Measurements from ENCODE around the gene SFMBT2. TPM values are rescaled to one million over a fixed set of nuclear protein-coding genes. Genes with fewer than 3 reads are reported as not detected.

The SFMBT2 gene
- total RNA-seq, 1 donor from 2014 or later, result 9.1 TPM

DNA sequence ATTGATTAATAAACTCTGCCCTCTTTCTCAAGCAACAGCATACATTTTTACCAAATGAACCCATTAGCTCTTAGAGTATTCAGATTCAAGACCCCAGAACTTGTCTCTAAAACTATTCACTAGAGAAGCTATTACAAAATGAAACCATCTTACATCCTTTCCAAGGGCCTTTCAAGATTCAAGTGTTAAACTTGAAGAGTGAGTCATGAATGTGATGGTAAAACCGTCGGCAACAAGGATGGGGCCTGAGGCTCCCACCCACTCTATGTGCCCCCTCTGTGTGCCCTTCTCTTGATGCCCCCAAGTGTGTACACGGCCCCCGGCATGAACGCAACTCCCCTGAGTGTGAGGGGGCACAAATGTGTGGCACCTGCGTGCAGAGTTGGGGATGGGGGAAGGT lies 46.4 kb downstream of the SFMBT2 start:
- TF ChIP-seq CTCF (IDR thresholded peaks at IDR 0.05; ENCODE audit: unreplicated experiment), result no peak
- Mint-ChIP-seq H3K9me3 (ENCODE audit: low read depth) (peaks cover 9% of the 10 kb centered on the region), H3K27me3 (no peaks in the 10 kb centered on the region), H3K36me3 (ENCODE audit: insufficient read depth) (peaks cover 19% of the 10 kb centered on the region), H3K4me1 (ENCODE audit: low read depth) (peaks cover 15% of the 10 kb centered on the region), H3K4me3 (ENCODE audit: low read depth) (no peak overlapping the region), H3K27ac (no peak overlapping the region)
- DNase-seq (ENCODE audit: low spot score, unreplicated experiment), result no peak

- Mint-ChIP-seq H3K9me3 (ENCODE audit: low read depth) (peaks cover 13% of the 10 kb centered on the region), H3K4me1 (ENCODE audit: low read depth) (peaks cover 16% of the 10 kb centered on the region), H3K27ac (no peak overlapping the region), H3K27me3 (no peaks in the 10 kb centered on the region), H3K36me3 (ENCODE audit: insufficient read depth) (peaks cover 22% of the 10 kb centered on the region), H3K4me3 (ENCODE audit: low read depth) (no peak overlapping the region)
- DNase-seq (ENCODE audit: low spot score, unreplicated experiment), result no peak
- no peak for TF ChIP-seq CTCF (IDR thresholded peaks at IDR 0.05; ENCODE audit: unreplicated experiment)
Observed at GRCh38 chr10:7363700-7364099, 47.1 kb downstream of the SFMBT2 start.

DNA sequence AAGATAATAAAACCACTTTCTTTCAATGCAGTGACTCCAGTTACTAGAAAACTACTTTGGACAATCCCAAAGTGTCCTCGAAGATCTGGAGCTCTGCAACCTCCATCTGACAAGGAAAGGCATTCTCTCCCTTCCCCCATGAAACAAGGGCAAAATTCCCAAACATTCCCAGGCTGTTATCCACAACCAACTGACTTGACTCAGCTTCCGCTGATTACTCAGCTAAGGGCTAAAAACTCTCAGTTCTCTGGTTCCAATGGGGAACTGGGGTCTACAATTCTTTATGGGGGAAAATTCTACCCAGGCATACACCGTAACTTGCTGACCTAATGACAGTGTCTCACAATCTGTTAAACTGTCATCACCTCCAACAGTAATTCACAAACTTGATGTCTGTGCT lies 48.4 kb downstream of the SFMBT2 start:
- no peak overlapping the region for H3K4me3 Mint-ChIP-seq (ENCODE audit: low read depth)
- no peaks in the 10 kb centered on the region for H3K27me3 Mint-ChIP-seq
- DNase-seq (ENCODE audit: low spot score, unreplicated experiment), result no peak
- no peak for TF ChIP-seq CTCF (IDR thresholded peaks at IDR 0.05; ENCODE audit: unreplicated experiment)
- no peak overlapping the region for H3K27ac Mint-ChIP-seq
- H3K9me3 Mint-ChIP-seq (ENCODE audit: low read depth), result peaks cover 16% of the 10 kb centered on the region
- H3K36me3 Mint-ChIP-seq (ENCODE audit: insufficient read depth), result peaks cover 23% of the 10 kb centered on the region
- H3K4me1 Mint-ChIP-seq (ENCODE audit: low read depth), result peaks cover 16% of the 10 kb centered on the region

DNA sequence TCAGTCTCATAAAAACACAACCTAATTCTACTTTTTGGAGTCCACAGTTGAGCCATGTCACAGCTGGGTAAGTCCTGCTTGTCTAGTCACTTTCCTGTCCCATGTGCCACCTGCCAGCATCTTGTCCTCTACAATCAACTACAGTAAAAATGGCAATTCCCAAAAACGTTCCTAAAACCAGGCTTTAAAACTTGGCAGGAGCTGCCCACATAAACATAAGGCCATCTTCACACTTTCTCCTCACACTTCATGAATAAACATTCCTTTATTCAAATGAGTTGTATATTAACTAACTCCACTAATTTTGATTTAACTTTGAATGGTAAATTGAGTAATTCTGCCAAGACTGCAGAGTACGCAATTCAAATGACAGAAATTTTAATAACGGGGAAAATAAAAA lies 49.5 kb downstream of the SFMBT2 start:
- Mint-ChIP-seq H3K36me3 (ENCODE audit: insufficient read depth) (peaks cover 22% of the 10 kb centered on the region), H3K27ac (no peak overlapping the region), H3K9me3 (ENCODE audit: low read depth) (peaks cover 16% of the 10 kb centered on the region), H3K4me3 (ENCODE audit: low read depth) (no peak overlapping the region), H3K4me1 (ENCODE audit: low read depth) (peaks cover 16% of the 10 kb centered on the region), H3K27me3 (no peaks in the 10 kb centered on the region)
- no peak for DNase-seq (ENCODE audit: low spot score, unreplicated experiment)
- TF ChIP-seq CTCF (IDR thresholded peaks at IDR 0.05; ENCODE audit: unreplicated experiment), result no peak

DNA sequence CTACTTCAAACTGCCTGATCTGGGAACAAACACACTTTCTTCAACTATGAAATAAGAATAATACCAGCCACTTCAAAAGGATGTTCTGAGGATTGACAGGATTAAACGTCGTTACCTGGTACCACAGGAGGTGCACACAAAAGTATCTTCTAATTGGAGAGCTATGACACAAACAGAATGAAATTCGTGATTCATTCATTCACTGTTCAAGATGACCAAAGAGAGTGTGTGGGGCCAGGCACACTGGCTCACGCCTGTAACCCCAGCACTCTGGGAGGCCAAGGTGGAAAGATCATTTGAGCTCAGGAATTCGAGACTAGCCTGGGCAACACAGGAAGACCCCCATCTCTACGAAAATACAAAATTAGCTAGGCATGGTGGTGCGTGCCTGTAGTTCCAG lies 50.9 kb downstream of the SFMBT2 start:
- peaks cover 20% of the 10 kb centered on the region for H3K36me3 Mint-ChIP-seq (ENCODE audit: insufficient read depth)
- no peak overlapping the region for H3K4me3 Mint-ChIP-seq (ENCODE audit: low read depth)

More for the DNA sequence above, 50.9 kb downstream of the SFMBT2 start:
- Mint-ChIP-seq H3K27ac (no peak overlapping the region), H3K27me3 (no peaks in the 10 kb centered on the region), H3K9me3 (ENCODE audit: low read depth) (peaks cover 16% of the 10 kb centered on the region), H3K4me1 (ENCODE audit: low read depth) (peaks cover 16% of the 10 kb centered on the region)
- DNase-seq (ENCODE audit: low spot score, unreplicated experiment), result no peak
- no peak for TF ChIP-seq CTCF (IDR thresholded peaks at IDR 0.05; ENCODE audit: unreplicated experiment)
